GM18909 (cell line): Measurements from ENCODE around the gene ALPK3.

ENCODE experiments used
- ATAC-seq: cut with Tn5 transposase; IDR thresholded peaks from one replicate; pipeline ENCODE4 v1.9.1; 2021; ENCODE audit warnings: mild to moderate bottlenecking; ENCODE audit not compliant: unreplicated experiment, poor library complexity

Gene ALPK3

DNA sequence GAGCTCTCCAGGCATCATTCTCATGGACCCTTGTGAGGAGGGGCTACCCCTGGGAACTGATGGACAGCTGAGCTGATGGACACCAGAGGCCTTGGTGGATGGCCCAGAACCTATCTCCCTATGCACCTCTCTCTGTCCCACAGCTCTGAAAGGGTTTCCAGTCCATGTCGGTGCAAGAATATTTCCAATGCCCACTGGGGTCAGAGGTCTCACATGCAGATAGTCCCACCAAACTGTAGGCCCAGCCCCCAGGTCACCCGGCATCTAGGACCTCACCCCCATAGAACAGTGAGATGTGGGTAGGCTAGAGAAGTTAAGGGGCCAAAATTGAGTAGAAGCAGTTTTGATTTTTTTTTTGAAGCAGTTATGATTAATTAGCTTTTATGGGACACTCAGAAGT, 2.6 kb downstream of the ALPK3 start:
- no peak for ATAC-seq

GRCh38 chr15:84821501-84822021, 4.4 kb downstream of the ALPK3 start:
- no peak for ATAC-seq

- ATAC-seq: no peak
These were observed 5.6 kb downstream of the ALPK3 start for GRCh38 chr15:84822653-84823281.

- no peak for ATAC-seq
These were observed 6.2 kb downstream of the ALPK3 start for GRCh38 chr15:84823282-84823878.

GRCh38 chr15:84824260-84825007, 7.3 kb downstream of the ALPK3 start:
- no peak for ATAC-seq

DNA sequence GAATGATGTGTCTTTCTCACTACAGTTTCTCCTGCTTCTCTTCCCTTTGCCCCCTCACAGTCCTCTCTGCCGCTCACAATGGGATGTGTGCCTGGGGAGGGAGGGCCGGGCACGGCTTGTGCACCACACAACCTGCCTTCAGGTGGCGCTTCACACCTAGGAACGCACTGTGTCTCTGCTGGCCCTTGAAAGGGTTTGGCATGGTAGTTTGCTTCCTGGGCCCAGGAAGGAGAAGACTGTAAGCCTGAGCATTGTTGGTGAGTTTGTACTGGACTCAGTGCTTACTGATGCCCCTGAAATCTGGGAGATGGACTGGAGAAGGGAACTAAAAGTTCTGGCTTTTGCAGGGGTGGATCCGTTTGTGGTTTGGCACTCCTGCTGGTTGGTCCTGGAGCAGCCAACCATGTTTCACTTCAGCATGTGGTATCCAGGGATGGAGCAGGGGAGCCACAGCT, 9.2 kb downstream of the ALPK3 start:
- no peak for ATAC-seq

DNA sequence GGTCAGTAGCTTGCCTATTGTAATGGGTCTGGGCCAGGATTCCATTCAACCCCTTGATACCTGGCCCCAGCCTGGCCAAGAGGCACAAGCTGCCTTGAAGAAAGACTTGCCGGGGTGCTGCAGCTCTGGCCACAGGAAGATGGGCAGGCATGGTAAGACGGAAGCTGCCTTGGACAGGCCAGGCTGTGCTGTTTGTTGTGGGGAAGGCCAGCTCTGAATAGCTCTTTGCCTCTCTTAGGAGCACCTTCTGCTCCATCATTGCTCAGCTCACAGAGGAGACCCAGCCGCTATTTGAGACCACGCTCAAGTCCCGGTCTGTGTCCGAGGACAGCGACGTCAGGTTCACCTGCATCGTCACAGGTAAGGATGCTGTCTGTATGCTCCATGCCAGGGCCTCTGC, 10.1 kb downstream of the ALPK3 start:
- no peak for ATAC-seq

DNA sequence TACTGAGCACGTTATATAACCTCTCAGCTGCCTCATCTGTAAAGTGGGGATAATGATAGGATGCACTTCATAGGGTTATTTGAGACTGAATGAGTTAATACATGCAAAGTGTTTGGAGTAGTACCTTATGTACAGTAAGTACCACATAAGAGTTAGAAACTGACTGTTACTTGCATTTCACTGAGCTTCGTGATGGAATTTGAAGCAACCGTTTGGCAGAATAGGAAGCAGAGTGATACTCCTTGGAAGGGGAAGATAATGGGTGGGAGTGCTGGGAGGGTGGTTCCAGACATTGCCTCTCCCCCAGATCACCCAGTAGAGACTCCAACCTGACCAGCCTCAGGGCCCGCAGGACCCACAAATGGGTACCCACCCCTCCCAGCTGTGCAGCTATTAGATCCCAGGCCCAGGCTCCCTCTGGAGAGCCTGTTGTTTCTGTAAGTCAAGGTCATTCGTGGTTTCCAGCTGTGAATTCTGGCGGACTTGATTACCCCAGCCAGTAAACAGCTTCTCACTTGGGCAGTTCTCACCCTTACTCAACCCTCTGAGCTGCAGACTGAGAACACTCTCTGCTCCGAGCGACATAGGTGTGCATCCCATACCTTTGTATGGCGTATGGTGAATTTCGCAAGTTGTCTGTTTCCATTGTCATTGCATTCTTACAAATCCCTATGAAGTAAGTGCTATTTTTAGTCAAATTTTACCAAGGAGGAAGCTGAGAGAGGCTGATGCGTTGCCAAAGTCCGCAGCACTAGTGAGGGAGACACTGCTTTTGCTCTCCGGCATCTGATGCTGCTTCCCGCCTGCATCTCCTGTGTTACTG, 11.1 kb downstream of the ALPK3 start:
- no peak for ATAC-seq

DNA sequence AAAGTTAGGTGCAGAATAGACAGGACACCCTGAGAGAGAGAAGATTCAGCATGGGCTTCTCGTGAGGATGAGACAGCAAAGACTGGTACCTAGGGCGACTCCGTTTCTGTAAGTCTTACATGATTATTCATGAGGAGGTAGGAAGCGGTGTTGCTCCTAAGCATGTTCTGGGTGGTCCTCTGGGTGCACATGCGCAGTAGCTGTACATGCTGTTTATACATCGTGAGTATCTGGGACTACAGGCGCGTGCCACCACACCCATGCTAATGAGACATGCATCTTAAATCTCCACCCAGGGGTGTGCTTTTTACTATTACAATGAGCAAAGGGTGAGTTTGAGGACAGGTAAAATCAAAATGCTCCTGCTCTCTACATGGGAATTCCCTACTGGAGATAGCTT, 12.3 kb downstream of the ALPK3 start:
- ATAC-seq: no peak

DNA sequence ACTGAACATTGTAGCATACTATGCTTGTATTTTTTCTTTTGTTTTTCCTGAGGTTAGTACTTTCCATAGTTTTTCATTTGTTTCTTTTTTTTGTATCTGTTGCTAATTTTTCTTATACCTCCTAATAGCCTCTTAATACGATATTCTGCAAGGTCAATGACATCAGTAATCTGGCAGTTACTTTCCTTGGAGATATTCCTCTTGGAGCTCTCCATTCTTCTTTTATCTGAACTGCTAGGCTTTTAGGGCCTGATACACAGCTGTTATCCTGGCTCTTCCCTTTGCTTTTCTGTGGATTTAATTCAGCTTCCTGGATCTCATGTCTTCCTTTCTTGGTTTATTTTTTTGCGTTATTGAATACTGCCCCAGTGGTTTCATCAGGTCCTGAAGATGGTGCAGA, 12.9 kb downstream of the ALPK3 start:
- ATAC-seq: no peak

DNA sequence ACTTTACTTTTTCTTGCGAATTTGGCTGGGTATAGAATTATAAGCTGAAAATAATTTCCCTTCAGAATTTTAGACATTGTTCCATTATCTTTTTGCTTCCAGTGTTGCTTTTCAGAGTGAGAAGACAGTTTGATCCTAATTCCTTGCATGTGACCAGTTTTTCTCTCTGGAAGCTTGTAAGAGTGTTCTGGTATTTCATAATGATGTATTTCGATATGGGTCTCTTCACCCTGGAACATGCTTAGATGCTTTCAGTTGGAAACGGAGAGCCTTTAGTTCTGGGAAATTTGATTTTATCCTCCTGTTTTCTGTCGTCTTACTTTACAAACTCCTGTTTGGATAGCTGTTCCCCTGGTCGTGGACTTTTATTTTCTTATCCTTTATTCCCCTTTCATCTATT, 13.9 kb downstream of the ALPK3 start:
- ATAC-seq: no peak

- ATAC-seq: no peak
These were observed 14.5 kb downstream of the ALPK3 start for GRCh38 chr15:84831613-84832012.

DNA sequence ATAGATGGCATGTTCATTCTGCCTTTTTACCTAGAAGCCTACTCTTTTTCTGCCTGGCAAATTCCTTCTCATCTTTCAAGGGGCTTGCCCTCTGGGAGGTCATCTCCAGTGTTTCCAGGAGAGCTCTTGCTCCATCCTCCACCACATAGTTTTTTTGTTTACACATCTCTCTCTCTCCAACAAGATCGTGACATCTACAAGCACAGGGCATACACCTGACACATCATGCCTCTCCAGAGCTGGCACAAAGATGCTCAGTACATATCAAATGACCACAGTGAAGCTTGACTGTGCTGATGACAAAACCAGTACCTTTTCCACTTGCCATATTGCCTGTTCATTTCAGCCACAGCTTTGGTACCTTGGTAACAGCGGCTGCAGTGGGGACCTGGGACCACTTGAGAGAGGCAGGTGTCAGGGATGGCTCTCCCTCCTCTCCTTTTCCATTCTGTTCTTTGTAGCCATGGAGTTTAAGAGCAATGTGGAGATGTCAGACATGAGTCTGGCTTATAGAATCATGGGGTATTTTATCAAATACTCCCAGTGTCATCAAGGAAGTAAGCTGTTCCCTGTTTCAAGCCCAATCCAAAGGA, 15.4 kb downstream of the ALPK3 start:
- no peak for ATAC-seq

DNA sequence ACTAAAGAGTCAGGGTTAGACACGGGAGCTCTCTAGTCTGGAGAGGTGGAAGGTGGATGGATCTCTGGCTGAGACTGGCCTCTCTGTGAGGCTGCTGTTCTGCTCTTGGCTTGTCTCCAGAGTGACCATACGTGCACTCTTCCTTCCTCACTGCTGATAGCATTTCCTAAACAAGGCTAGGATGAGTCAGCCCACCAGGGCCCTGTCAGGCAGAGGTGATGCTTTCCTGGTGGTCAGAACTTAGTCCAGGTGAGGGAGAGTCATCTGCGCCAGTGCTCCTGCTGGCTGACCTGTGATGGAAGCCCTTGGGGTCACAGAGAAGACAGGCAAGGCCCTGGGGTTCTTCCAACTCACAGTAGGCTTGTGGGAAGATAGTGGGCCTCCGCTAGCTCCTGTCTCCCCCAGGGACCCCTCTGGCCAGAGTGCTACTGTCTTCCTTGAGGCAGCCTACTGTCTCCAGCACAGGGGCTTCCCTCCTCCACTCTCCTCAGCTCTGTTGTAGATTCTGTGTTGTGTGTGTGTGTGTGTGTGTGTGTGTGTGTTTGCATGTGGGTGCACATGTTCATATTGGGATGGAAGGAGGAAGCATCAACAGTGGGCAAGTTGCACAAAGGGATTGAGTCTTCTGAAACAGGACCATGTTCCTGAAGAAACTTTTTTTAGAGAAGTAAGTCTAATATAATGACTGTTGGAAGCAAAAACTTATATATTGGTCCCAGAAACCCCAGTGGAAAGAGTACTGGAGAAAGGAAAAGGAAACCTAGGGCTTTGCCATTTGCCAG, 16.5 kb downstream of the ALPK3 start:
- no peak for ATAC-seq

DNA sequence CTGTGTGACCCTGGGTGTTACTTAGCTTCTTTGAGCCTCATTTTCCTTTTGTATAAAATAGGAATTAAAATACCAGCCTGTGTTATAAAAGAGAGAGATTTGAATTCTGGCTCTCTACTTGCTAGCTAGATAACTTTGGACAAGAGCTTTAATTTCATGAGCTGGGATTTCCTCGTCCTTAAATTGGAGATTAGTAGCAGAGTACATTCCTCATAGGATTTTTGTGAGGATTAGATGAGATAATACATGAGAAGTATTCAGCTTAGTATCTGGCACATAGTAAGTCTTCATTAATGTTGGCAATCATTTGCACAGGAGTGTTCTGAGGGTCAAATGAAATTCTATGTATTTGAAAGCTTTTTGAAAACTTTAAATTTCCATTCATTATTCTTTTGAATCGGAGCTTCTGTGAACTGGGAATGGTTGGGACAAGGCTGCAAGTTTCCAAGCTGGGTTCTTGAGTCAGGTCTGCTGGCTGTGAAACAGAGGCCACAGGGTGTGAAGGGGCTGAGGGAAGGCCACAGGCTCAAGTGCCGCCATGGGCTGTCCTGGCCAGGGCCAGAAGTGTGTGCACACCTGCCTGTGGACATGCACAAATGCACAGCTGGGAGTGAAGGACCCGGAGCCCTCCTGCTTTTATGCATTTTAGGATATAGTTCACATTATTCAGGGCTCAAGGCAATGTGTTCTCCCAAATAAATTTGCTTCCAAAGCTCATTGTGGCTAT, 17.2 kb downstream of the ALPK3 start:
- no peak for ATAC-seq

- no peak for ATAC-seq
These were observed 17.8 kb downstream of the ALPK3 start for GRCh38 chr15:84834969-84835368.

DNA sequence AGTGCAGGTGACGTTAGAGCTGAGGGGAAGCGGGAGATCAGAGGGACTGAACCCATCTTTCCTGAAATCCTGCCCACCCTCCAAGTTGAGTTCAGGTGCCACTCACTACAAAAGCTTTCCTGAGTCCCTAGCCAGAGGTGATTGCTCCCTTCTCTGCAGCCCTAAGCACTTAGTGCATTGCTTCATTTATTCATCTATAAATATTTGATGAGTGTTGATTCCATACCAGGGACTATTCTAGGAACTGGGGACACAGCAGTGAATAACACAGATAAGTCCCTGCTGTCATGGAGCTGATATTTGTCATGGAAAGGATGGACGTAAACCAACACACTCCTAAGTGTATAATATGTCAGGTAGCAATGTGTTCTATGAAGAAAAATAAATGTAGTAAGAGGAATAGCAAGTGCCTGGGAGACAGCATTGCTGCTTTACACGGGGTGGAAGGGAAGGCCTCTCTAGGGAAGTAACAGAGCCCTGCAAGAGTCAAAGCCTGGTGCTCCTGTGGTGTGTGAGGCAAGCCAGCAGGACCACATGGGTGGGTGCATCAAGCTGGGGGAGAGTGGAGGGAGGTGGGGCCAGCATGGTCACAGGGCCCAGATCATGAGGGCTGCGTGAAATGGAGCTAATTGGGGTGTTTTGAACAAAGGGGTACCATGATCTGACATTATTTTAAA, 18.6 kb downstream of the ALPK3 start:
- ATAC-seq: no peak

GRCh38 chr15:84836844-84837243, 19.7 kb downstream of the ALPK3 start:
- no peak for ATAC-seq
